ENCODE results near the gene RHEX.
"Not testable (repeated sequence)": the region's sequence is repeated elsewhere in the genome, so short reads cannot be mapped to it uniquely, and the experiment has no call there.

Gene RHEX

GRCh38 chr1:206059355-206059915, 6.5 kb downstream of the RHEX start:
- DNase-seq (ENCODE audit: low read depth), result no peak

GRCh38 chr1:206060844-206061243, 7.9 kb downstream of the RHEX start:
- DNase-seq (ENCODE audit: low read depth), result no peak

- no peak for DNase-seq (ENCODE audit: low read depth)
These were observed 9.5 kb downstream of the RHEX start for GRCh38 chr1:206062464-206062863.

GRCh38 chr1:206064001-206064400, 11.0 kb downstream of the RHEX start:
- DNase-seq (ENCODE audit: low read depth), result not testable (repeated sequence)

GRCh38 chr1:206064501-206064900, 11.5 kb downstream of the RHEX start:
- not testable (repeated sequence) for DNase-seq (ENCODE audit: low read depth)

- no peak for DNase-seq (ENCODE audit: low read depth)
These were observed 12.7 kb downstream of the RHEX start for GRCh38 chr1:206065547-206066145.

- DNase-seq (ENCODE audit: low read depth), result no peak
These were observed 13.7 kb downstream of the RHEX start for GRCh38 chr1:206066479-206067171.

GRCh38 chr1:206067486-206068227, 14.7 kb downstream of the RHEX start:
- no peak for DNase-seq (ENCODE audit: low read depth)

GRCh38 chr1:206068314-206068713, 15.3 kb downstream of the RHEX start:
- no peak for DNase-seq (ENCODE audit: low read depth)

GRCh38 chr1:206070627-206071304, 17.8 kb downstream of the RHEX start:
- no peak for DNase-seq (ENCODE audit: low read depth)

GRCh38 chr1:206074839-206075238, 21.9 kb downstream of the RHEX start:
- DNase-seq (ENCODE audit: low read depth), result no peak

- no peak for DNase-seq (ENCODE audit: low read depth)
These were observed 23.1 kb downstream of the RHEX start for GRCh38 chr1:206075786-206076755.

- no peak for DNase-seq (ENCODE audit: low read depth)
These were observed 26.2 kb downstream of the RHEX start for GRCh38 chr1:206079135-206079534.

- DNase-seq (ENCODE audit: low read depth), result no peak
These were observed 27.2 kb downstream of the RHEX start for GRCh38 chr1:206080026-206080820.

GRCh38 chr1:206081856-206082255, 28.9 kb downstream of the RHEX start:
- DNase-seq (ENCODE audit: low read depth), result no peak

GRCh38 chr1:206082831-206083695, 30.1 kb downstream of the RHEX start:
- DNase-seq (ENCODE audit: low read depth), result no peak

GRCh38 chr1:206083750-206084149, 30.8 kb downstream of the RHEX start:
- DNase-seq (ENCODE audit: low read depth), result no peak

- no peak for DNase-seq (ENCODE audit: low read depth)
These were observed 34.1 kb downstream of the RHEX start for GRCh38 chr1:206087091-206087490.

- no peak for DNase-seq (ENCODE audit: low read depth)
These were observed 36.4 kb downstream of the RHEX start for GRCh38 chr1:206089341-206089740.

Measured in activated T-helper 1 cell treated with Interleukin-2 at 50 U/mL for 16 hours (primary cell).